Left ventricle myocardium inferior (tissue), 1 donor: Measurements from ENCODE around the gene FOXI3. TPM values are rescaled to one million over a fixed set of nuclear protein-coding genes. Genes with fewer than 3 reads are reported as not detected.
A peak's percentile ranks its signal among the peaks of the same experiment; 100 is the strongest.

ENCODE experiments used
- DNase-seq: peaks from one replicate; pipeline ENCODE4 v3.0.0-alpha.2; 2020
- H3K27ac ChIP-seq: fragments of 200-600 bp; replicated peaks from 2 replicates; pipeline ENCODE4 v1.8.0; 2021
- H3K27me3 ChIP-seq: fragments of 200-600 bp; 2 replicates; pipeline ENCODE4 v1.8.0; 2021; ENCODE audit warnings: low read depth
- H3K36me3 ChIP-seq: fragments of 200-600 bp; 2 replicates; pipeline ENCODE4 v1.8.0; 2021
- H3K4me1 ChIP-seq: fragments of 200-600 bp; 2 replicates; pipeline ENCODE4 v1.8.0; 2021
- H3K4me3 ChIP-seq: fragments of 200-600 bp; 2 replicates; pipeline ENCODE4 v1.8.0; 2021; ENCODE audit warnings: mild to moderate bottlenecking, moderate library complexity
- H3K9me3 ChIP-seq: fragments of 200-600 bp; replicated peaks from 2 replicates; pipeline ENCODE4 v1.8.0; 2021
- CTCF ChIP-seq: fragments of 200-600 bp; IDR thresholded peaks from 2 replicates; pipeline ENCODE4 v1.8.0; 2021; ENCODE audit warnings: antibody characterized with exemption, mild to moderate bottlenecking, borderline replicate concordance
- intact Hi-C: fragments of 100-400 bp; cut with micrococcal nuclease; formaldehyde crosslinking; loops from one replicate; pipeline ENCODE4 v1.11.0; 2022
- long read RNA-seq: library from polyadenylated mRNA; unstranded; transcript quantifications from one replicate; pipeline ENCODE4 v2.0.0, GENCODE V29; 2021
- total RNA-seq: library from RNA; stranded (reverse); fragmentation: NEBNext Ultra II Directional; extraction: Animal tissue kit (Norgen Biotek cat#: 25700); gene quantifications from one replicate; pipeline ENCODE4 v1.2.1, GENCODE V29; 2021
- donor health status: DM: no; HTN: yes; CAD: no; lungs with severe emphysema.

FOXI3 gene
- not detected for total RNA-seq
- long read RNA-seq, result 0 reads

- intact Hi-C loops, result no loop called here
Observed at GRCh38 chr2:88452565-88452905, at the start of gene FOXI3. TSS of gene FOXI3 (minus strand) at chr2:88452693. CDS start at chr2:88452535, 158 bp downstream.

GRCh38 chr2:88500691-88501090, 48.2 kb upstream of the FOXI3 start:
- intact Hi-C loops, result no loop called here
- Histone ChIP-seq H3K27me3 (peaks cover 19% of the 10 kb centered on the region), H3K36me3 (no peaks in the 10 kb centered on the region), H3K27ac (no peak overlapping the region), H3K4me3 (no peak overlapping the region), H3K9me3 (peaks cover 9% of the 10 kb centered on the region), H3K4me1 (no peaks in the 10 kb centered on the region)
- no peak for TF ChIP-seq CTCF
- no peak for DNase-seq

More at GRCh38 chr2:88452565-88452905, at the start of gene FOXI3:
- H3K9me3 ChIP-seq, result no peaks in the 10 kb centered on the region
- no peak for DNase-seq
- no peak within 1 kb of the TSS for H3K27ac ChIP-seq
- H3K4me3 ChIP-seq, result peak within 1 kb of the TSS; percentile 56
- TF ChIP-seq CTCF, result no peak
- peaks cover 96% of the 10 kb centered on the region for H3K27me3 ChIP-seq
- peaks cover 10% of the 10 kb centered on the region for H3K4me1 ChIP-seq
- H3K36me3 ChIP-seq, result no peaks in the 10 kb centered on the region

DNA sequence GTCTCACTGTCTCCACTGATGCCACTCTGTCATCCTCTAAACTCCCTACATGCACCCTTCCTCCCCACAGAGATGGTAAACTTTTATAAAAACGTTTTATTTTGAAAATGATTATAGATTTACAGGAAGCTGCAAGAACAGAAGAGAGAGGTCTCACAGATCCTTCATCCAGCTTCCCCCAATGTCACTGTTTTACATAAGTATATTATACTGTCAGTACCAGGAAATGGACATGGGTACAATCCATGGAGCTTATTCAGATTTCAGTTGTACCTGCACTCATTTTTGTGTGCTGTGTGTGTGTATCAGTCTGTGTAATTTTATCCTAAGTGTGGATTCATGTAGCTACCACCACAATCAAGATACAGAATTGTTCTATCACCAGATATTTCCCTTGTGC, 46.7 kb upstream of the FOXI3 start:
- H3K9me3 ChIP-seq, result peaks cover 9% of the 10 kb centered on the region
- TF ChIP-seq CTCF, result no peak

DNA sequence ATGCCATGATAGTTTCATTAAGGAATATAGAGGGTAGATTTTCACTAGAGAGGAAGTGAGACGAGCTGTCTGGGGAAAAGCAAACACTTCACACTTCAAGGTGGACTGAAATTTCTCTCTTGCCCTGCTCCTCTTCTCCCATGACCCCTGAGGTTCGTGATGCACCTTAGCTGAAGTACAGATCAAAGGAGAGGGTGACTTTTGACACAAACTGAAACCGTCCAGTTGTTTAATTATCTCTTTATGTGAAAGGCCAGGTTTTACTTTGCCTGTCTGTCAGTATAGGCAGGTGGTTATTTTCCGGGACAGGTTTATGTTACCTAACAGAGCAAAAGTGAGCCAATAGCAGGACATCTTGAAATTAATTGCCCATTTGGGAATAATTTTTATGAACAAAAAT, 41.0 kb upstream of the FOXI3 start:
- no peaks in the 10 kb centered on the region for H3K36me3 ChIP-seq
- no peaks in the 10 kb centered on the region for H3K9me3 ChIP-seq
- H3K27ac ChIP-seq, result no peak overlapping the region
- H3K4me1 ChIP-seq, result no peaks in the 10 kb centered on the region
- intact Hi-C loops, result no loop called here
- DNase-seq, result no peak
- H3K27me3 ChIP-seq, result peaks cover 64% of the 10 kb centered on the region
- no peak for TF ChIP-seq CTCF
- no peak overlapping the region for H3K4me3 ChIP-seq

More for the DNA sequence above, 46.7 kb upstream of the FOXI3 start:
- H3K27me3 ChIP-seq, result peaks cover 34% of the 10 kb centered on the region
- no peaks in the 10 kb centered on the region for H3K36me3 ChIP-seq
- no peak overlapping the region for H3K27ac ChIP-seq
- intact Hi-C loops, result no loop called here
- no peaks in the 10 kb centered on the region for H3K4me1 ChIP-seq
- H3K4me3 ChIP-seq, result no peak overlapping the region
- no peak for DNase-seq

DNA sequence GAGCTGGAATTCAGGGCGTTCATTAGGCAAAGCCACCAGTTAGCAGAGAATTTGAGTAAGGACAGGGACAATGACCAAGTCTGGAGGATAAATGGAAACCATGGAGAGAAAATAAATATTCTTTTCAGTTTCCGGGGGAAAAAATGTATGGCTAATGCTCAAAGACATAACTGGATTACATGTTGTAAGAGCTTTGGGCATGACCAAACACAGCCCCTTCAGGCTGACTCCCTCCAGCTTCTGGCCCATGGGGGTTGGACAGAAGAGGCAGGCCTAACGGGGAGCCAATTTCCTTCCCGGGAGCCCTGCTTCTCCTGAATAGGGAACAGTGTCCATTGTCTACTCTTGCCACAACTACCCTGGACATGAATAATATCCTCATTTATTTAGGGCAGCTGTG, 39.5 kb upstream of the FOXI3 start:
- no peaks in the 10 kb centered on the region for H3K9me3 ChIP-seq
- H3K4me3 ChIP-seq, result no peak overlapping the region
- peaks cover 70% of the 10 kb centered on the region for H3K27me3 ChIP-seq
- H3K27ac ChIP-seq, result no peak overlapping the region
- no peak for TF ChIP-seq CTCF
- intact Hi-C loops, result no loop called here
- no peak for DNase-seq
- H3K36me3 ChIP-seq, result no peaks in the 10 kb centered on the region
- no peaks in the 10 kb centered on the region for H3K4me1 ChIP-seq

DNA sequence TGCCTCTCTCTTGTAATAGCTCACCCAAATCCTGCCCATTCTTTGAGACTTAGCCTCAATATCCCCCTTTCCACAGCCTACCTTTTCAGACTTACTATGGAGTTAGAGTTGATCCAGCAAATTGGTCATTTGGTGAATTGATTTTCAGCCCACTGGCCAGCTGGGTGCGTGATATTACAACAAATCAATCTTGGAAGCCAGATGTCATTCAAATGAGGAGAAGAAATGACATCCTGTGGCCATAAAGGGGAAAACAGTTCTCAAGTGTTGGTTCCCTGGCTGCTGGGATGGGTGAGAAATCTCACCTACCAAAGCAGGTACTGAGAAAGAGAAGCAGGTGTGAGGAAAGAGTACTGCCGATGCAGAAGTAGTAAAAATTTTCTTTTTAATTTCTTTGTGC, 36.7 kb upstream of the FOXI3 start:
- Histone ChIP-seq H3K9me3 (no peaks in the 10 kb centered on the region), H3K27me3 (peaks cover 59% of the 10 kb centered on the region), H3K4me1 (no peaks in the 10 kb centered on the region), H3K36me3 (no peaks in the 10 kb centered on the region), H3K27ac (no peak overlapping the region), H3K4me3 (no peak overlapping the region)
- TF ChIP-seq CTCF, result no peak
- intact Hi-C loops, result no loop called here
- DNase-seq, result no peak
